COLO668 (cell line): ENCODE data around the gene SMG5.

Source experiments
- DNase-seq: peaks from one replicate; lab custom pipeline; 2025; ENCODE audit not compliant: unreplicated experiment; lab: John Stamatoyannopoulos, UW

SMG5 gene

DNA sequence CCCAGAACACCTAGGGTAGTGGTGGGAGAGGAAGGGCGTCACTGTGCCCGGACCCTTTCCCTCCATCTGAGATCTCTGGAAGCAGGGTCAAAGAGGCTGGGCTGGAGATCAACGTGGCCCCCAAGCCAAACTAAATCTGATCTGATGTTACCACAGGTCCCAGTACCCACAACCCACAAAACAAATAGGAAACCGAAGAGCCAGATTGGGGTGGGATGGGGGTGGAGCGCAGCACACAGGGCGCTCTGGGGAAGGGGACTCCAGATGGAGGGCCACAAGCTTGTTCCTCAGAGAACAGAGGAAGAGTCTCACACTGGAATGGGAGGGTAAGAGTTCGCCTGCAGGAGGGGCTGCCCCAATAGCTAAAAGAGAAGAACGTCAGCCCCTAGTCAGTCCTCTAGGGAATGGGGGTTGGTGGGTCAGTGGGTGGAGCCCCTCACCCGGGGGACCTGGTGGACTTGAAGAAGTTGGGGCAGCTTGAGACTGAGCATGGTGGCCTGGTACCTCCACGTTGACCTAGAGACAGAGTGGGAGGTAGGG lies 36.3 kb downstream of the SMG5 start:
- no peak for DNase-seq

DNA sequence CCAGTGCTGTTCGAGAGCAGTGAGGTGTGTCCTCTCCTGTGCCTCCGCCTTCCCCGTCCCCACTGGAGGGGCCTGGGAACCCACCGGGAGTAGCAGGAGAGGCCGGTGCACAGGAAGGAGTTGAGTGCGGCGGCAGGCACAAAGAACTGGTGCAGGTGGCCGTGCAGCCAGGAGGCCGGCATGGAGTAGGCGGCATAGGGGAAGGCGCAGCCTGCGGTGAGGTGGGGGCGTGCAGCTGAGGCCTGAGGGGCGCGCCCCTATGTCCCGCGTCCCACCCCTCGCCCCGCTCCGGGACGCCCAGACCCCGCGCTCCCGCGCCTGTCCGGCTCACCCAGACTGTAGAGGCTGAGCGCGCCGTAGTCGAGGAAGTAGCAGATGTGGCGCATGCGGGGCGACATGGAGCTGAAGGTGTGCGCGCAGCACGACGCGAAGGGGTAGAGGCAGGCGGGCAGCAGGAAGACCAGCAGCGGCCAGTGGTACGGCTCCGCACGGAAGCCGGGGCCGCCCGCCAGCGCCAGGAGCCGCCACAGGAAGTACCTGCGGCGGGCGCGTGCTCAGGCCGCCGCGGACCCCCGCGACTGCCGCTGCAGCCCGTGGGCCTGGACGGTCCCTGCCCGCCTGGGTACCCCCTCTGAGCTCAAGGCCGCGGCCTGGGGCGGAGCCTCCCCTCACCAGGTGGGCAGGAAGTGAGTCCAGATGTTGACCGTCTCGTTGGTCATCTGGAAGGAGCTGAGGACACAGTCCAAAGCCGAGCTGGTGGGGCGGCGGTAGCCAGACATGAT lies 37.0 kb downstream of the SMG5 start:
- DNase-seq, result peak; percentile 77

DNA sequence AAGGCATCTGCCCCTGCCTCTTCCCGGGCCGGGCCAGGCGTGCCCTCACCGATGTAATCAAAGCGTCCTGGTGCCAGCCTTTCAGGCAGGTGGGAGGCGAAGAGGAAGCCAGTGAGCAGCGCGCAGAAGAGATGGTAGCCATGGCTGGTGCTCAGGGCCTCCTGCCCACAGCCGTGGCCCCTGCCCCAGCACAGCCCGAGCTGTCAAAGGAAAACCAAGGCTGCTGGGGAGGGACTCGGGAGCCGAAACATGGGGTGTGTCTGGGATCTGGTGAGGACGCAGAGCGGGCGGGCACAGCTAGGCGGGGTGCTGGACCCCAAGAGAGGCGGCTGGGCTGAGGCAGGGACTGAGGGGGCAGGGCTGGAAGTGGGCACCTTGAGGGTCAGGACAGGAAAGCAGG lies 37.9 kb downstream of the SMG5 start:
- DNase-seq, result no peak

DNA sequence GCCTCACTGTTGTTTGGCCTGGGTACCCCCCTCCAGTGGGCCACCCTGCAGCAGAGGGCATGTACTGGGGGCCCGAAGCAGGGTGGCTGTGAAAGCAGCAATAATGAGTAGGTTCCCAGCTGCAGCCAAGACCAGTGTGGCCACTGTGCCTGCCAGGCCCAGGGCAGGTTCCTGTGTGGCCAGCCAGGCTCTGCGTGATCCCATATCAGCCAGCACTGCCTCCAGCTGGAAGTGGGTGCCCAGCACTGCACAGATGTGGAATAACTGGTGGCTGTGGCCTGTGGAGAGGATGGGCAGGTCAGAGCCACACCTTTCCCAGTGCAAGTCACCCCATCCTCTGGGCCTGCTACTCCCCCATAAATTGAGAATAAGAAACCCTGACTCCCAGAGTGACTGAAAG lies 38.5 kb downstream of the SMG5 start:
- DNase-seq, result no peak

DNA sequence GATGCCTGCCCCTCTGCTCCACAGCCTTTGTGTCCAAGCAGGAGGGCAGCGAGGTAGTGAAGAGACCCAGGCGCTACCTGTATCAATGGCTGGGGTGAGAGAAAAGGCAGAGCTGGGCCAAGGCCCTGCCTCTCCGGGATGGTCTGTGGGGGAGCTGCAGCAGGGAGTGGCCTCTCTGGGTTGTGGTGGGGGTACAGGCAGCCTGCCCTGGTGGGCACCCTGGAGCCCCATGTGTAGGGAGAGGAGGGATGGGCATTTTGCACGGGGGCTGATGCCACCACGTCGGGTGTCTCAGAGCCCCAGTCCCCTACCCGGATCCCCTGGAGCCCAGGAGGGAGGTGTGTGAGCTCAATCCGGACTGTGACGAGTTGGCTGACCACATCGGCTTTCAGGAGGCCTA lies 39.9 kb downstream of the SMG5 start:
- DNase-seq, result no peak

DNA sequence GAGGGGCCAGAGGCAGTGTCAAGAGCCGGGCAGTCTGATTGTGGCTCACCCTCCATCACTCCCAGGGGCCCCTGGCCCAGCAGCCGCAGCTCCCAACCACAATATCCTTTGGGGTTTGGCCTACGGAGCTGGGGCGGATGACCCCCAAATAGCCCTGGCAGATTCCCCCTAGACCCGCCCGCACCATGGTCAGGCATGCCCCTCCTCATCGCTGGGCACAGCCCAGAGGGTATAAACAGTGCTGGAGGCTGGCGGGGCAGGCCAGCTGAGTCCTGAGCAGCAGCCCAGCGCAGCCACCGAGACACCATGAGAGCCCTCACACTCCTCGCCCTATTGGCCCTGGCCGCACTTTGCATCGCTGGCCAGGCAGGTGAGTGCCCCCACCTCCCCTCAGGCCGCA lies 40.7 kb downstream of the SMG5 start, which contains the start of gene BGLAP:
Gene BGLAP (plus strand): TSS at position 259 of the 400 bp plus-strand sequence. CDS start 48 bp downstream, at position 307.
- DNase-seq, result no peak

DNA sequence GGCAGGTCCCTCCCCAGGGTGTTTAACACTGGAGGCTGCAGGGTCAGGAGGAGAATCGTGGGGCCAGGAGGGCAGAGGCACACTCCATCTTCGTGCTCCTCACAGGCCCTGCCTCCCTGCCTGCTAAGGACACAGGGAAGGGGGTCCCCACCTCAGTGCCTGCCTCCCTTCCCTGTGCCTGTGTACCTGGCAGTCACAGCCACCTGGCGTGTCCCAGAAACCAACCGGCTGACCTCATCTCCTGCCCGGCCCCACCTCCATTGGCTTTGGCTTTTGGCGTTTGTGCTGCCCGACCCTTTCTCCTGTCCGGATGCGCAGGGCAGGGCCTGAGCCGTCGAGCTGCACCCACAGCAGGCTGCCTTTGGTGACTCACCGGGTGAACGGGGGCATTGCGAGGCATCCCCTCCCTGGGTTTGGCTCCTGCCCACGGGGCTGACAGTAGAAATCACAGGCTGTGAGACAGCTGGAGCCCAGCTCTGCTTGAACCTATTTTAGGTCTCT lies 41.3 kb downstream of the SMG5 start:
- no peak for DNase-seq

DNA sequence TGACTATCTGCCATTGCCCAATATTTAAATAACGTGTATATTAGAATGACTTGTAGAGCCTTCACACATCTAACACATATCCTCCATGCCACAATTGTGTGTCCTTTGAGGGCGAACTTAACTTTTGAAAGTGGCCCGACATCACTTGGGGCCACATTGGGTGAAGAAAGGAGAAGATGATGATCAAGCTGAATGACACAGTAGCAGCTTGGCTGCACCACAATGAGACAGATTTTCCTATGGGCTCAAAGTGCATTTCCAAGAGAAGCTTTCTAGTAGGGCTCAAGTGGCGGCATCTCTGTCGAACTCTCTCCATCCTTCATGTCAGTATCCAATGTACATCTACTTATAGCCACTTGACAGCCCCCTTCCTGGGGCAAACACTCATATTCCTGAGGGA lies 44.4 kb downstream of the SMG5 start:
- no peak for DNase-seq

DNA sequence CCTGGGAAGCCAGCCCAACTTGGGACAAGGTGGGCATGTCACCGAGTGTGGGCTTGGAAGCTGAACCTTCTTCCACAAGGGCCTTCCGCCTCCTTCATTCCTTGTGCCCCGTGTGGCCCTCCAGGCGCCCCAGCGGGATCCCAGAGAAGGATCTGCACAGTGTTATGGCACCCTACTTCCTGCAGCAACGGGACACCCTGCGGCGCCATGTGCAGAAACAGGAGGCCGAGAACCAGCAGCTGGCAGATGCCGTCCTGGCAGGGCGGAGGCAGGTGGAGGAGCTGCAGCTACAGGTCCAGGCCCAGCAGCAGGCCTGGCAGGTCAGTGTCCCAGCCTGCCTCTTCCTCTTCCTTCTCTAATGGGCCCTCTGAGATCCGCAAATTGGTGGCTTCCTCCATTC lies 46.5 kb downstream of the SMG5 start:
- no peak for DNase-seq

DNA sequence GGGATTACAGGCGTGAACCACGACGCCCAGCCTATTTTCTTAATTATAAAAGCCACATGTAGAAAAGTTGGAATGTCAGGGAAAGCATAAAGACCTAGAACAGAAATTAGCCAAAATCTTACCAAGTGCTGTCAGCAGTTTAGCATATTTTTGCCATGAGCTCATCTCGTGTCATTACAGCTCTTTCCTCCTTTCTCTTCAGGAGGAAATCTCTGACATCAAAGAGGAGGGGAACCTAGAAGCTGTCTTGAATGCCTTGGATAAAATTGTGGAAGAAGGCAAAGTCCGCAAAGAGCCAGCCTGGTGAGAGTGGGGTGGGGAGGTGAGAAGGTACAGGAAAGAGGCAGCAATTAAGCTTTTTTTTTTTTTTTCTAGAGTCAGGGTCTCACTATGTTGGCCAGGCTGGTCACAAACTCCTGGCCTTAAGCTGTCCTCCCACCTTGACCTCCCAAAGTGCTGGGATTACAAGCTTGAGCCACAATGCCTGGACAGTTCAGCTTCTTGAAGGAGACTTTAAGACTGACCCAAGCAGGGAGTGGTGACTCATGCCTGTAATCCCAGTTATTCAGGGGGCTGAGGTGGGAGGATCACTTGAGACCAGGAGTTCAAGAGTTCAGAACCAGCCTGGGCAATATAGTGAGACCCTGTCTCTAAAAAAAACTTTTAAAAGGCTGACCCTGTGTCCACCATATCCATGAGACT lies 49.0 kb downstream of the SMG5 start:
- DNase-seq, result no peak

DNA sequence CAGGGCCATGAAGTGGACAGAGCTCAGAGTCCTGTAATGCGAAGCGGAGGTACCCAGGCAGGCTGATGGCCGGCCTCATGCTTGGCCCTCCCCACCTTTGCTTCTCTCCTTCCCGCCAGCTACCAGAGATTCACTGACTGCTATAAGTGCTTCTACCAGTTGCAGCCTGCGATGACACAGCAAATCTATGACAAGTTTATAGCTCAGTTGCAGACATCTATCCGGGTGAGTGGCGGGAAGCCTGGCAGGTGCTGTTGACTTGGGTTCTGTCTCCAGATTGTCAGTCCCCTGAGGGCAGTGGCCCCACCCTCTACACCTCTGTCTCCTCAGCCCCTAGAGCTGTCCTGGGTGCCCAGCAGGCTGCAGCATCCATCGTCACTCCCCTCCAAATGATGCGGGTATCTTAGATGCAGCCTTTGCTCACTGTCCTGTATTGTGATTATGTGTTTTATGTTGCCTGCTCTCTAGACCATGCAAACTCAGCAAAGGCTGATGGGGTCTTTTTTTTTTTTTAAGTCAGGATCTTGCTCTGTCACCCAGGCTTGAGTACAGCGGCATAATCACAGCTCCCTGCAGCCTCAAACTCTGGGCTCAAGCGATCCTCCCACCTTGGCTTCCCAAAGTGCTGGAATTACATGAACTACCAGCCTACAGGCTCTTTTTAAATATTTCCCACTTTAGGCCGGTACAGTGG lies 50.3 kb downstream of the SMG5 start:
- peak; percentile 19 for DNase-seq

DNA sequence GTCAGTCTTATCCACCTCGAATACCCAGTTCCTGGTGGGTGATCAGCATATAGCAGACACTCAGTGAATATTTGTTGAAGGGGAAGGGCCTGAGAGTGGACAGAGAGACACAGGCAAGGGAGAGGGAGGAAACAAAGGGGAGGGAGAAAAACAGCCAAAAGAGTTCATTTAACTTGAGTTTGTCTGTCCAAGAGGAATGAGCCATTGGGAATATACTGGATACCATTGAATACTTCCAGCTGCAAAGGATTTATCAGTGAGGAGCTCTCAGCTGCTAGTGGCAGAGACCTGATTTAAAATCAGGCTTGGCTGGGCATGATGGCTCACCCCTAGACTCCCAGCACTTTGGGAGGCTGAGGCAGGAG lies 52.2 kb downstream of the SMG5 start:
- DNase-seq, result no peak

DNA sequence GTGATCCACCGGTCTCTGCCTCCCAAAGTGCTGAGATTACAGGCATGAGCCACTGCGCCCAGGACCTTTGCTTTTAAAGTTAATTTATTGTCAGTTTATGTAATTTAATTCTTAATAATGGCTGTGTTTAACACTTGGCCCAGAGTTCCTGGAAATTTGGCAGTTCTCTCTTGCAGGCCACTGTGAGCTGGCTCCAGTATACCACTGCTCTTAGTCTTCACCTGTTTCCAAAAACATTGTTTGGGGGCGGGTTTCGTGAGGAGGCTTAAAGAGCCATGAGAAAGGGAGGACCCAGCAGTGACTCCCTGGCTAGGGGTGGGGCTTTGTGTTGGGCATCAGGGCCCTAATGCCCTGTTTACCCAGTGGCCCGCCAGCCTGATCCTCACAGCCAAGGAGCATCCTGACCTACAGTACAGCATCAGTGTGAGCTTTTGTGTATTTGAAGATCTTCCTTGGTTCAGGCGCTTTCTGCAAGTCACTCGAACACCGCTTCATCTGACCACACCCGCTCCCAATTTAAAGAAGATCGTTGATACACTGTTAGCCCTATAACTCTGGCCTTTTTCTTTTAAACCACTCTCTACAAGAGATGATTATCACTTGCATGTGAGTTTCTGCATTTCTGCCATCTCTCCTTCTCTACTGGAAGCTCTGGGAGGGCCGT lies 52.7 kb downstream of the SMG5 start:
- no peak for DNase-seq

DNA sequence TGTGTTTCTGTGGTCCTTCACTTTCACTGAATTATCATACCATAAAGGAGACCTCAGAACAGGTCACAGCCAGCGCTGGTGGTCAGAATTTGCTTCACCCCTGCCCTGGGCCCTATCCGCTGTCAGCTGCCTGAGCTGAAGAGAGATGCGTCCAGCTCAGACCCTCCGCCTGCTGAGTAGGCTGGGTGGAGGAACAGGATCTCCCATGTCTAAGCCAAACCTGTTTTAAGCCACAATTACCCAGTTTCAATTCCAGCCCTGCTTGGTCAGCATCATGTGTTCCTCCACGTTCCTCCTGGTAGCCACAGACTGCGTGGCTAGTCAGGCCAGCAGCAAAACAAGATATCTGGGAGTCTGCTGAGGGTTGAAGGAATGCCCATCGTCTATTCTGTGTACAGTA lies 54.1 kb downstream of the SMG5 start:
- DNase-seq, result no peak

DNA sequence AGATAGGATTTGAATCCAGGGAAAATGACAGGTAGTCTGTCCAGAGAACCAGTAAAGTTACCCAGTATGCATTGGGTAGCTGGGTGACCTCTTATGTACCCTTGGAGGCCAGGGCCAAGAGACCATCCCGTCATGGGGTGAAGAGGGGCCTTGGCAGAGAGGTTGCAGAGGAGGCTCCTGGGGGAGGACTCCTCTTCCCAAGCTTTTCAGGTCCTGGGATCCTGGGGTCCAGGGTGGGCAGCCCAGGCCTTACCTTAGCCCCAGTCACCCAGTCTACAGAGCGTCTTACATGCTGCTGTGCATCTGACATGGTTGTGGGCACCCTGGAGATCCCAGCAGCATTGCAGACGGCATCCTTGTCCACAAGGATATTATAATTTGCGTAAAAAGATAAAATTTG lies 55.8 kb downstream of the SMG5 start:
- no peak for DNase-seq

DNA sequence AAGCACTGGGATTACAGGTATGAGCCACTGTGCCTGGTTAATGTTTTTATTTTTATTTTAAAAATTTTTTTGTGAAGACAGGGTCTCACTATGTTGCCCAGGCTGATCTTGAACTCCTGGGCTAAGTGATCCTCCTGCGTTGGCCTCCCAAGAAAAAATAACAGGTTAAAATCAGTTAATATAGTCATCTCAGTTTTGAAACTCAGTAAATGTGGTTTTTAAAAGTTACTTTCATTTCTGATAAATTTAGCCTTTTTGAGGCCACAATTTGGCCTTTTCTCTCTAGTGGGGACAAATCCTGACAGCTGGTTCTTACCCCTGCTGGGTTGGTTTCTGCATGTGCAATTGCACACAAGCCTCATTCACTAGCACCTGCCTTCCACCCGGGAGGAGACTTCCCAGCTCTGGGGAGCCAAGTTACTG lies 56.5 kb downstream of the SMG5 start:
- no peak for DNase-seq

DNA sequence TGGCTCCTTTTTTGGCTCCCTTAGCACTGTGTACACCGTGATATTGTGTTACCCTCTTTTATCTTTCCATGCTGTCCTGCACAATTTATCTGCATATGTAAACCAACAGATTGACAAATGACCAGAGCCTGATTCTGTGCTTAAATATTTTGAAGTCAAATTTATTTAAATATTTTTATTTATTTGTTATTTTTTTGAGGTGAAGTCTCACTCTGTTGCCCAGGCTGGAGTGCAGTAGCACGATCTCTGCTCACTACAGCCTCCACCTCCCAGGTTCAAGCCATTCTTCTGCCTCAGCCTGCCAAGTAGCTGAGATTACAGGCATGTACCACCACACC lies 57.0 kb downstream of the SMG5 start:
- no peak for DNase-seq

DNA sequence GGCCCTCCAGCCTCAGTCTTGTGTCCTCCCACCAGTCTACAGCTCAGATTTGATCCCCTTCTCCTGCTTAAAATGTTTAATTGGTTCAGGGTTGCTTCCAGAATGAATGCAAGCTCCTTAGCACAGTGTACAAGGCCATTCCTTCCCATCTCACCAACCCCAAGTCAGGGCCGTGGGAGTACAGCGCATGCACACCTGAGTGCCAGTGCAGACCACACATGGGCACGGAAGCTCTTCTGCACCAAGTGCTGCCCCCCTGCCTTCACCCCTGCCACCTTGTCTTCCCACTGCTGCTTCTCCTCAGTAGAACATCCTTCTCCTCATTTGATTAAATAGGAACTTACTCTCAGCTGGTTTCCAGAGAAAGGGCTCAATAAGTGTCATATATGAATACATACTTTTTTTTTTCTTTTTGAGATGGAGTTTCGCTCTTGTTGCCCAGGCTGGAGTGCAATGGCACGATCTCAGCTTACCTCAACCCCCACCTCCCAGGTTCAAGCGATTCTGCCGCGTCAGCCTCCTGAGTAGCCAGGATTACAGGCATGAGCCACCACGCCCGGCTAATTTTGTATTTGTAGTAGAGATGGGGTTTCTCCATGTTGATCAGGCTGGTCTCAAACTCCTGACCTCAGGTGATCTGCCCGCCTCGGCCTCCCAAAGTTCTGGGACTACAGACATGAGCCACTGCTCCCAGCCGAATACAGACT lies 60.5 kb downstream of the SMG5 start:
- DNase-seq, result no peak

DNA sequence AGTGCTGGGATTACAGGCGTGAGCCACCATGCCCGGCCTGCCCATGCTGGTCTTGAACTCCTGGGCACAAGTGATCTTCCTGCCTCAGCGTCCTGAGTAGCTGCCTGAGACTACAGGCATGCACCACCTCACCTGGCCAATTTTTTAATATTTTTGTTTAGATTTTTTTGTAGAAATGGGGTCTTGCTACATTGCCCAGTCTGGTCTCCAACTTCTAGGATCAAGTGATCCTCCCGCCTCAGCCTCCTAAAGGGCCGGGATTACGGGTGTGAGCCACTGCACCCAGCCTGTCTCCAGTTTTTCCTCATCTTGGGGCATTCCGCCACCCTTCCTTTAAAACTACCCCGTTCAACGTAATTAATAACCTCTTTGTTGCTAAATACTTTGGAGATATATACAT lies 62.4 kb downstream of the SMG5 start:
- no peak for DNase-seq

DNA sequence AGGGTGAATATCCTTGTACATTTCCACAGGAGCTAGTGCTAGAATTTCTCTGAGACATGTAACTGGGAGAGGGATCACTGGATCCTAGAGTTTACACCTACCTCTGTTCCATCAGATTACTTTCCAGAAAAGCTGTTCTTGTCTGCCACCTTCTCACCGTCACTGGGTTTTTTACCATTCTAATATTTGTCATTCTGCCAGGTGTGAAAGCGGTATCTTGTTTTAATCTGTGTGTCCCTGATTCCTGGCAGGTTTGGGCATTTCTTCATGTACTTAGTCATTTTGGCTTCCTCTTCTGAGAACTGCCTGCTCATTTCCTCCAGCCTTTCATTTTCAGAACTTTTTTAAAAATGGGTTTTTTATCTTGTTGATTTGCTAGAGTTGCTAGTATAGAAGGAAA lies 64.8 kb downstream of the SMG5 start:
- DNase-seq, result no peak
